K562 (cell line): ENCODE measurements around the gene SCAMP3. TPM values are rescaled to one million over a fixed set of nuclear protein-coding genes. Genes with fewer than 3 reads are reported as not detected.

Experiments
- EP400 ChIP-seq: fragments of 450-650 bp; IDR thresholded peaks from 2 replicates; pipeline ENCODE4 v1.6.1; 2017; ENCODE audit warnings: antibody characterized with exemption, mild to moderate bottlenecking, moderate library complexity
- ETV1 ChIP-seq: fragments of 450-650 bp; conservative IDR thresholded peaks from 2 replicates; pipeline ENCODE4 v1.6.1; 2016; ENCODE audit warnings: missing genetic modification characterization, control low read depth, low read depth, missing compliant biosample characterization
- ETV5 ChIP-seq: sonication (generic); formaldehyde crosslinking; IDR thresholded peaks from 2 replicates; pipeline ENCODE4 v1.4.0; 2020; ENCODE audit warnings: low read depth, mild to moderate bottlenecking, missing genetic modification reagents
- JUND ChIP-seq, 2 experiments: IDR thresholded peaks; 2 replicates in 1 of 2; 3 replicates in 1 of 2; pipeline ENCODE4 v1.6.1; 2011; ENCODE audit warnings: borderline replicate concordance in 2 of 2, low read depth in 2 of 2, low read length in 2 of 2, improper control_type of control experiment in 1 of 2, missing biosample characterization in 1 of 2, missing genetic modification characterization in 1 of 2, missing genetic modification reagents in 1 of 2
- MYNN ChIP-seq, 2 experiments: sonication (generic); formaldehyde crosslinking in 1 of 2; IDR thresholded peaks; 2 replicates each; pipeline versions ENCODE4 v1.5.0 to v1.6.1; 2016 to 2020; ENCODE audit warnings: antibody characterized with exemption in 1 of 2, missing genetic modification reagents in 1 of 2
- PRDM10 ChIP-seq: fragments of 450-650 bp; IDR thresholded peaks from 2 replicates; pipeline ENCODE4 v1.6.1; 2018; ENCODE audit not compliant: partially characterized antibody
- REST ChIP-seq, 2 experiments: fragments of 450-650 bp; formaldehyde crosslinking in 1 of 2; IDR thresholded peaks; 2 replicates each; pipeline versions ENCODE4 v1.4.0 to v1.6.1; 2014 to 2020; ENCODE audit warnings: mild to moderate bottlenecking in 2 of 2, borderline replicate concordance in 1 of 2, low read depth in 1 of 2
- SP1 ChIP-seq: sonication (generic); formaldehyde crosslinking; IDR thresholded peaks from 2 replicates; pipeline ENCODE4 v1.8.1; 2022; ENCODE audit warnings: mild to moderate bottlenecking, missing genetic modification reagents
- TAF9B ChIP-seq: fragments of 450-650 bp; IDR thresholded peaks from 2 replicates; pipeline ENCODE4 v1.6.1; 2018; ENCODE audit warnings: mild to moderate bottlenecking; ENCODE audit not compliant: partially characterized antibody
- VEZF1 ChIP-seq: fragments of 200-800 bp; sonication (Bioruptor generic); IDR thresholded peaks from 2 replicates; pipeline ENCODE4 v1.6.1; 2017; ENCODE audit warnings: missing genetic modification characterization, missing compliant biosample characterization
- ZNF431 ChIP-seq: sonication (generic); formaldehyde crosslinking; IDR thresholded peaks from 2 replicates; pipeline ENCODE4 v1.8.0; 2022; ENCODE audit warnings: mild to moderate bottlenecking, missing genetic modification reagents
- polyA plus RNA-seq, 8 experiments: library from polyadenylated mRNA; depleted of rRNA in 4 of 8; stranded (reverse) in 5 of 8; unstranded in 3 of 8; fragments of >200 nt; fragmentation: Nextera tagmentation in 2 of 8; fragmentation: Illumina TruSeq in 1 of 8; extraction: Ambion mirVana in 2 of 8; extraction: Trizol in 1 of 8; gene quantifications; 2 replicates each; pipeline versions ENCODE4 v1.2.1 to v1.2.3, GENCODE V29; 2011 to 2014; ENCODE audit warnings: inconsistent platforms in 1 of 8, missing spikeins in 1 of 8
- total RNA-seq, 7 experiments: library from RNA; depleted of rRNA in 6 of 7; stranded (reverse); fragments of >200 nt in 6 of 7; fragmentation: Illumina TruSeq in 2 of 7; extraction: Trizol in 2 of 7; gene quantifications; 2 replicates each; pipeline versions ENCODE4 v1.2.1 to v1.2.3, GENCODE V29; 2011 to 2021; ENCODE audit warnings: low replicate concordance in 1 of 7

The SCAMP3 gene
- total and polyA plus RNA-seq, 9 of the 15 experiments (the other 6 are each of a cell fraction or from before 2014, with no cell fraction given): 14.2 to 131 (median 86.1) TPM

GRCh38 chr1:155218854-155219591 is 43.1 kb downstream of the SCAMP3 start (continued):
- TF ChIP-seq PRDM10 (peak; percentile 93), VEZF1 (peak; percentile 21; the same call in 1 of the 2 replicates), ETV5 (no peak), REST (IDR thresholded peaks at IDR 0.05; ENCODE audit: borderline replicate concordance) (peak; percentile 95), REST (CRISPR knock-in tag; IDR thresholded peaks at IDR 0.05; ENCODE audit: low read depth) (no peak), JUND (IDR thresholded peaks at IDR 0.05; ENCODE audit: borderline replicate concordance, low read depth, low read length) (peak; percentile 7; the same call in 1 of the 2 replicates), JUND (tag; IDR thresholded peaks at IDR 0.05; ENCODE audit: borderline replicate concordance, low read depth, low read length) (no peak), MYNN (IDR thresholded peaks at IDR 0.05) (no peak), MYNN (CRISPR knock-in tag; IDR thresholded peaks at IDR 0.05) (no peak), ZNF431 (CRISPR knock-in tag) (no peak), ETV1 (tag) (peak; percentile 55), SP1 (no peak), EP400 (0 out of 2 replicates have a peak, but pooled peaks have one; percentile 25), TAF9B (no peak)
